ENCODE measurements around the gene TPP1.

TPP1 gene

GRCh38 chr11:6565988-6566703 lies 53.1 kb downstream of the TPP1 start:
- DNase-seq (ENCODE audit: low read depth in 2 of 2, low spot score in 1 of 2): no peak

- no peak for DNase-seq (ENCODE audit: low read depth in 2 of 2, low spot score in 1 of 2)
These were observed 53.9 kb downstream of the TPP1 start for GRCh38 chr11:6565325-6565724.

GRCh38 chr11:6563667-6564066 lies 55.6 kb downstream of the TPP1 start:
- no peak for DNase-seq (ENCODE audit: low read depth in 2 of 2, low spot score in 1 of 2)

- DNase-seq (ENCODE audit: low read depth in 2 of 2, low spot score in 1 of 2): no peak
These were observed 56.1 kb downstream of the TPP1 start for GRCh38 chr11:6563121-6563619.
